ENCODE measurements around the gene TGFB2. TPM values are rescaled to one million over a fixed set of nuclear protein-coding genes. Genes with fewer than 3 reads are reported as not detected.
A peak's percentile ranks its signal among the peaks of the same experiment; 100 is the strongest.

Gene TGFB2
- polyA plus RNA-seq, 1 donor (not counting 4 experiments of a cell fraction or from before 2014, with no cell fraction given), result 21.5 TPM

DNA sequence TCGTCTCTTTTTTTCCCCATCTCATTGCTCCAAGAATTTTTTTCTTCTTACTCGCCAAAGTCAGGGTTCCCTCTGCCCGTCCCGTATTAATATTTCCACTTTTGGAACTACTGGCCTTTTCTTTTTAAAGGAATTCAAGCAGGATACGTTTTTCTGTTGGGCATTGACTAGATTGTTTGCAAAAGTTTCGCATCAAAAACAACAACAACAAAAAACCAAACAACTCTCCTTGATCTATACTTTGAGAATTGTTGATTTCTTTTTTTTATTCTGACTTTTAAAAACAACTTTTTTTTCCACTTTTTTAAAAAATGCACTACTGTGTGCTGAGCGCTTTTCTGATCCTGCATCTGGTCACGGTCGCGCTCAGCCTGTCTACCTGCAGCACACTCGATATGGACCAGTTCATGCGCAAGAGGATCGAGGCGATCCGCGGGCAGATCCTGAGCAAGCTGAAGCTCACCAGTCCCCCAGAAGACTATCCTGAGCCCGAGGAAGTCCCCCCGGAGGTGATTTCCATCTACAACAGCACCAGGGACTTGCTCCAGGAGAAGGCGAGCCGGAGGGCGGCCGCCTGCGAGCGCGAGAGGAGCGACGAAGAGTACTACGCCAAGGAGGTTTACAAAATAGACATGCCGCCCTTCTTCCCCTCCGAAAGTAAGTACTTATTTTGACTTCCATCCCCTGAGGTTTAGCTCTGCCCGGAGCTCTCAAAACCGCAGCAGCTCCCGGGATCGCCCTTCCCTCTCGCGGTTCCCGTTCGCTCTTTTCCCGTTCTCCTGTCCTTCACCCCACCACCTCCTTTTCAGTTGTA, 1.5 kb downstream of the TGFB2 start:
- Histone ChIP-seq H3K4me3 (ENCODE audit: control insufficient read depth in 2 of 3, extremely low read depth in 1 of 3, insufficient read depth in 2 of 3, low read depth in 1 of 3, low read length in 3 of 3) (peak overlapping the region; percentile 67 to 100 (median 93)), H3K4me2 (ENCODE audit: control insufficient read depth, extremely low read depth, insufficient read depth, low read depth, low read length) (peak overlapping the region; percentile 86), H3K4me1 (ENCODE audit: control insufficient read depth, extremely low read depth, insufficient read depth, low read length) (peaks cover 27% of the 10 kb centered on the region), H4K20me1 (ENCODE audit: control insufficient read depth, extremely low read depth, insufficient read depth, low read length) (no peaks in the 10 kb centered on the region), H2AFZ (ENCODE audit: control insufficient read depth, low read length) (peak overlapping the region; percentile 58), H3K9me1 (ENCODE audit: control insufficient read depth, extremely low read depth, insufficient read depth, low read length) (no peaks in the 10 kb centered on the region), H3K9me3 (ENCODE audit: control insufficient read depth, low read depth, low read length) (no peaks in the 10 kb centered on the region), H3K36me3 (ENCODE audit: control insufficient read depth in 2 of 2, extremely low read depth in 1 of 2, insufficient read depth in 2 of 2, low read length in 2 of 2) (no peaks in the 10 kb centered on the region), H3K27ac (ENCODE audit: control insufficient read depth, insufficient read depth, low read length) (peak overlapping the region; percentile 86), H3K9ac (ENCODE audit: control insufficient read depth, extremely low read depth, insufficient read depth, low read length) (peak overlapping the region; percentile 96), H3K27me3 (ENCODE audit: control insufficient read depth, extremely low read depth, insufficient read depth, low read length) (no peaks in the 10 kb centered on the region), H3K79me2 (ENCODE audit: control insufficient read depth, insufficient read depth, low read length) (peaks cover 59% of the 10 kb centered on the region)
- TF ChIP-seq EZH2 (IDR thresholded peaks at IDR 0.05; ENCODE audit: low read length) (no peak), CTCF (optimal IDR thresholded peaks at IDR 0.05 in 1 of 3, IDR thresholded peaks at IDR 0.05 in 1 of 3, conservative IDR thresholded peaks at IDR 0.05 in 1 of 3; ENCODE audit: extremely low read depth in 1 of 3, insufficient read depth in 2 of 3, low read length in 3 of 3) (no peak)
- FAIRE-seq, result no peak
- dilution Hi-C loops (cut with MboI; ENCODE audit: extremely low pct_ligation_motif_present, low sequenced_read_pairs), result no loop called here
- no peak for DNase-seq (ENCODE audit: low read depth, low spot score)

GRCh38 chr1:218347336-218347722, 2.2 kb downstream of the TGFB2 start:
- no peak for DNase-seq (ENCODE audit: low read depth, low spot score)
- Histone ChIP-seq H3K4me3 (ENCODE audit: control insufficient read depth in 2 of 3, extremely low read depth in 1 of 3, insufficient read depth in 2 of 3, low read depth in 1 of 3, low read length in 3 of 3) (peak overlapping the region; percentile 67 to 100 (median 93)), H4K20me1 (ENCODE audit: control insufficient read depth, extremely low read depth, insufficient read depth, low read length) (no peaks in the 10 kb centered on the region), H2AFZ (ENCODE audit: control insufficient read depth, low read length) (peak overlapping the region; percentile 58), H3K9me1 (ENCODE audit: control insufficient read depth, extremely low read depth, insufficient read depth, low read length) (no peaks in the 10 kb centered on the region), H3K36me3 (ENCODE audit: control insufficient read depth in 2 of 2, extremely low read depth in 1 of 2, insufficient read depth in 2 of 2, low read length in 2 of 2) (no peaks in the 10 kb centered on the region), H3K9ac (ENCODE audit: control insufficient read depth, extremely low read depth, insufficient read depth, low read length) (peak overlapping the region; percentile 96), H3K4me2 (ENCODE audit: control insufficient read depth, extremely low read depth, insufficient read depth, low read depth, low read length) (peak overlapping the region; percentile 86), H3K27ac (ENCODE audit: control insufficient read depth, insufficient read depth, low read length) (peak overlapping the region; percentile 86), H3K9me3 (ENCODE audit: control insufficient read depth, low read depth, low read length) (no peaks in the 10 kb centered on the region), H3K4me1 (ENCODE audit: control insufficient read depth, extremely low read depth, insufficient read depth, low read length) (peaks cover 27% of the 10 kb centered on the region), H3K79me2 (ENCODE audit: control insufficient read depth, insufficient read depth, low read length) (peaks cover 66% of the 10 kb centered on the region), H3K27me3 (ENCODE audit: control insufficient read depth, extremely low read depth, insufficient read depth, low read length) (no peaks in the 10 kb centered on the region)
- dilution Hi-C loops (cut with MboI; ENCODE audit: extremely low pct_ligation_motif_present, low sequenced_read_pairs), result no loop called here
- peak; percentile 41 for FAIRE-seq
- no peak for TF ChIP-seq EZH2 (IDR thresholded peaks at IDR 0.05; ENCODE audit: low read length)
- peak in 1 of 3 experiments; percentile 13 for TF ChIP-seq CTCF (optimal IDR thresholded peaks at IDR 0.05 in 1 of 3, IDR thresholded peaks at IDR 0.05 in 1 of 3, conservative IDR thresholded peaks at IDR 0.05 in 1 of 3; ENCODE audit: extremely low read depth in 1 of 3, insufficient read depth in 2 of 3, low read length in 3 of 3)

Measured in keratinocyte (primary cell).